ENCODE measurements around the gene FLNC. TPM values are rescaled to one million over a fixed set of nuclear protein-coding genes. Genes with fewer than 3 reads are reported as not detected.

The FLNC gene
- total and polyA plus RNA-seq, 9 of the 15 experiments (the other 6 are each of a cell fraction or from before 2014, with no cell fraction given) = 0.90 to 155 (median 28.8) TPM

DNA sequence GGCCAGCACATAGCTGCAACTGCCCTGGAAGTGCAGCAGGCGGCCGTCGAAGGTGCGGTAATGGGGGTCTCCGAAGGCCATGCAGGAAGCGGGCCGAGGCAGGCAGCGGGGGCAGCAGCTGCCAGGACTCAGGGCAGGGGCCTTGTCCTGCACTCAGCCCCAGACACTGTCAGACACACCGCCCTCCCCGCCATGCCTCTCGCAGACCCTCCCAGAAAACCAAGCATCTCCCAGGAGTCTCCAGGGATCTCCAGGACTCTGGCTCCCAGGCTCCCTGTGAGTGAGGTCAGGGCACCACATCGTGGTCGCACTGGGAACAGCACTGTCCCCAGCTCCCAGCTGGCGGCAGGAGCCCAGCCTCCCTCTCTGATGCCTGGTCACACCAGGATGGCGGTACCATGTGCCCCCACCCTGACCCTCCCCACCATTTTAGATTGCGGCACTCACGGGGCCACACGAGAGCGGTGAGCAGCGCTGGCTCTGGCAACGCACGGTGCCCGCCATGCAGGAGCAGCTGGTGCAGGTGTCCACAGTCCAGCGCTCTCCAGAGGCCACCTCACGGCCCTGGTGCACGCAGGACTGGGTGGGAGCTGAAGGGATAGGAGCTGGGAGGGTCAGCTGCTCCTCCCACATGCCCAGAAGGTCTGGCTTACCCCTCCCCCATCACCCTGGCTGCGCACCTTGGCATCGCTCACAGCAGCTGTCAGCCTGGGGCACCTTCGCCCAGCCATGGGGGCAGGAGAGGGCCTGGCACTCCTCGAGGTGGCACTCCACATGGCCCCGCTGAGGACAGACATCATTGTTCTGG lies 49.9 kb downstream of the FLNC start (continued):
- TF ChIP-seq ZHX1 (conservative IDR thresholded peaks at IDR 0.05; ENCODE audit: low read length) = no peak
- TF ChIP-seq STAT5A (IDR thresholded peaks at IDR 0.05; ENCODE audit: borderline replicate concordance, low read length) = no peak
- no peak for TF ChIP-seq CCNT2 (IDR thresholded peaks at IDR 0.05; ENCODE audit: borderline replicate concordance, extremely low read depth, insufficient read length, low read depth, low read length)
- no peak for TF ChIP-seq SRSF1 (IDR thresholded peaks at IDR 0.05; ENCODE audit: low read depth, low read length)
- TF ChIP-seq ZBTB1 (CRISPR knock-in tag; IDR thresholded peaks at IDR 0.05; ENCODE audit: borderline replicate concordance, low read depth) = no peak
- TF ChIP-seq ZNF785 (CRISPR knock-in tag; IDR thresholded peaks at IDR 0.05) = no peak
- 0 out of 2 replicates have a peak, but pooled peaks have one; percentile 44 for TF ChIP-seq GABPB1 (CRISPR knock-in tag; IDR thresholded peaks at IDR 0.05)
- no peak; a peak in 1 of 4 replicates for TF ChIP-seq TEAD1 (CRISPR knock-in tag; IDR thresholded peaks at IDR 0.05)
- no peak for TF ChIP-seq ZFP30 (CRISPR knock-in tag; IDR thresholded peaks at IDR 0.05; ENCODE audit: borderline replicate concordance)
- peak in 1 of 2 experiments; percentile 46; a peak in 1 of 4 replicates for TF ChIP-seq NONO (IDR thresholded peaks at IDR 0.05; ENCODE audit: low read depth in 2 of 2, low read length in 1 of 2)
- TF ChIP-seq NUFIP1 (IDR thresholded peaks at IDR 0.05; ENCODE audit: partially characterized antibody) = no peak
- TF ChIP-seq, protein P1, sequence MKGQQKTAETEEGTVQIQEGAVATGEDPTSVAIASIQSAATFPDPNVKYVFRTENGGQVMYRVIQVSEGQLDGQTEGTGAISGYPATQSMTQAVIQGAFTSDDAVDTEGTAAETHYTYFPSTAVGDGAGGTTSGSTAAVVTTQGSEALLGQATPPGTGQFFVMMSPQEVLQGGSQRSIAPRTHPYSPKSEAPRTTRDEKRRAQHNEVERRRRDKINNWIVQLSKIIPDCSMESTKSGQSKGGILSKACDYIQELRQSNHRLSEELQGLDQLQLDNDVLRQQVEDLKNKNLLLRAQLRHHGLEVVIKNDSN (CRISPR knock-in tag; IDR thresholded peaks at IDR 0.05) = no peak
- TF ChIP-seq RBM25 (IDR thresholded peaks at IDR 0.05; ENCODE audit: low read depth, low read length, severe bottlenecking) = no peak
- TF ChIP-seq ZNF79 (CRISPR knock-in tag; IDR thresholded peaks at IDR 0.05; ENCODE audit: low read depth) = no peak
- no peak for TF ChIP-seq PHB2 (IDR thresholded peaks at IDR 0.05; ENCODE audit: low read depth)
- no peak for TF ChIP-seq ETV5 (CRISPR knock-in tag; IDR thresholded peaks at IDR 0.05; ENCODE audit: low read depth)
- TF ChIP-seq TRIM28 (IDR thresholded peaks at IDR 0.05) = no peak
- TF ChIP-seq E2F6 (IDR thresholded peaks at IDR 0.05; ENCODE audit: borderline replicate concordance in 1 of 2, extremely low read depth in 1 of 2, insufficient read depth in 1 of 2, insufficient read length in 1 of 2, low read depth in 1 of 2, low read length in 1 of 2, poor library complexity in 1 of 2, severe bottlenecking in 1 of 2) = no peak
- no peak for TF ChIP-seq PCBP1 (IDR thresholded peaks at IDR 0.05; ENCODE audit: low read depth, low read length, poor library complexity, severe bottlenecking)
- TF ChIP-seq ATF7 (IDR thresholded peaks at IDR 0.05) = 0 out of 2 replicates have a peak, but pooled peaks have one; percentile 23
- no peak for TF ChIP-seq ZNF740 (CRISPR knock-in tag; IDR thresholded peaks at IDR 0.05)
- TF ChIP-seq ZNF740 (tag; IDR thresholded peaks at IDR 0.05) = no peak
- no peak for TF ChIP-seq POLR2A (conservative IDR thresholded peaks at IDR 0.05)
